Keratinocyte (primary cell): ENCODE measurements around the gene RIOK1.
"Not testable (repeated sequence)": the region's sequence is repeated elsewhere in the genome, so short reads cannot be mapped to it uniquely, and the experiment has no call there.

ENCODE experiments used
- EZH2 ChIP-seq: IDR thresholded peaks from one replicate; pipeline ENCODE4 v1.6.1; 2012; ENCODE audit warnings: inconsistent platforms, mild to moderate bottlenecking, low read length, moderate library complexity
- TF ChIP-seq, protein P1 (sequence below), 3 experiments: IDR thresholded peaks in 1 of 3; conservative IDR thresholded peaks in 1 of 3; optimal IDR thresholded peaks in 1 of 3; 2 replicates in 2 of 3; 3 replicates in 1 of 3; pipeline versions ENCODE3 to v1.5.1; 2011; ENCODE audit warnings: low read length in 3 of 3, mild to moderate bottlenecking in 3 of 3, moderate library complexity in 2 of 3, control low read depth in 1 of 3, inconsistent platforms in 1 of 3; ENCODE audit not compliant: insufficient read depth in 2 of 3; ENCODE audit errors: extremely low read depth in 1 of 3

- TF ChIP-seq, protein P1, sequence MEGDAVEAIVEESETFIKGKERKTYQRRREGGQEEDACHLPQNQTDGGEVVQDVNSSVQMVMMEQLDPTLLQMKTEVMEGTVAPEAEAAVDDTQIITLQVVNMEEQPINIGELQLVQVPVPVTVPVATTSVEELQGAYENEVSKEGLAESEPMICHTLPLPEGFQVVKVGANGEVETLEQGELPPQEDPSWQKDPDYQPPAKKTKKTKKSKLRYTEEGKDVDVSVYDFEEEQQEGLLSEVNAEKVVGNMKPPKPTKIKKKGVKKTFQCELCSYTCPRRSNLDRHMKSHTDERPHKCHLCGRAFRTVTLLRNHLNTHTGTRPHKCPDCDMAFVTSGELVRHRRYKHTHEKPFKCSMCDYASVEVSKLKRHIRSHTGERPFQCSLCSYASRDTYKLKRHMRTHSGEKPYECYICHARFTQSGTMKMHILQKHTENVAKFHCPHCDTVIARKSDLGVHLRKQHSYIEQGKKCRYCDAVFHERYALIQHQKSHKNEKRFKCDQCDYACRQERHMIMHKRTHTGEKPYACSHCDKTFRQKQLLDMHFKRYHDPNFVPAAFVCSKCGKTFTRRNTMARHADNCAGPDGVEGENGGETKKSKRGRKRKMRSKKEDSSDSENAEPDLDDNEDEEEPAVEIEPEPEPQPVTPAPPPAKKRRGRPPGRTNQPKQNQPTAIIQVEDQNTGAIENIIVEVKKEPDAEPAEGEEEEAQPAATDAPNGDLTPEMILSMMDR (optimal IDR thresholded peaks at IDR 0.05 in 1 of 3, IDR thresholded peaks at IDR 0.05 in 1 of 3, conservative IDR thresholded peaks at IDR 0.05 in 1 of 3; ENCODE audit: extremely low read depth in 1 of 3, insufficient read depth in 2 of 3, low read length in 3 of 3), result not testable (repeated sequence)
- TF ChIP-seq EZH2, result not testable (repeated sequence)
These were observed 39.0 kb upstream of the RIOK1 start for GRCh38 chr6:7350591-7350990.
